ES-I3 (cell line): ENCODE results near the gene MRGPRX2.

Experiments used
- H3K36me3 ChIP-seq: 2 replicates; pipeline ENCODE4 v1.6.1; 2013; ENCODE audit warnings: mild to moderate bottlenecking, low read length, control low read depth, moderate library complexity; ENCODE audit not compliant: insufficient read depth
- H3K4me1 ChIP-seq: 2 replicates; pipeline ENCODE4 v1.6.1; 2013; ENCODE audit warnings: mild to moderate bottlenecking, control low read depth, low read length; ENCODE audit not compliant: insufficient read depth
- H3K9ac ChIP-seq: 2 replicates; pipeline ENCODE4 v1.6.1; 2013; ENCODE audit warnings: low read depth, mild to moderate bottlenecking, low read length, moderate library complexity
- H3K9me3 ChIP-seq: 2 replicates; pipeline ENCODE4 v1.6.1; 2013; ENCODE audit warnings: mild to moderate bottlenecking, low read length, moderate library complexity; ENCODE audit not compliant: control insufficient read depth, insufficient read depth

MRGPRX2 gene

DNA sequence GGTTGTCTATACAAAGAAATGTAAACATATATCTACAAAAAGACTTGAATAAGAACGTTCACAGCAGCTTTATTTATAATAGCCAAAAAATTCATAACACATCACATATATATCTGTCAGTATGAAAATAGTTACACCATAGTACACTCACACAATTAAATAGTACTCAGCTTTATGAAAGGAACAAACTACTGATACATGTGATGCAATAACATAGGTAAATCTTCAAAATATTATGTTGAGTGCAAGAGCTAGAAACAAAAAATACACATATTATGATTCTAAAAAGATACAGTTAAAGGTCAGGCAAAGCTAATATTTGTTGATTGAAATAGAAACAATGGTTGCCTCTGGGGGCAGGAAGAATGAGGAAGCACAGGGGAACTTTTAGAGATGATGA lies 6.6 kb downstream of the MRGPRX2 start:
- H3K9me3 ChIP-seq, result no peaks in the 10 kb centered on the region
- no peak overlapping the region for H3K9ac ChIP-seq
- H3K36me3 ChIP-seq, result no peaks in the 10 kb centered on the region
- H3K4me1 ChIP-seq, result no peaks in the 10 kb centered on the region

DNA sequence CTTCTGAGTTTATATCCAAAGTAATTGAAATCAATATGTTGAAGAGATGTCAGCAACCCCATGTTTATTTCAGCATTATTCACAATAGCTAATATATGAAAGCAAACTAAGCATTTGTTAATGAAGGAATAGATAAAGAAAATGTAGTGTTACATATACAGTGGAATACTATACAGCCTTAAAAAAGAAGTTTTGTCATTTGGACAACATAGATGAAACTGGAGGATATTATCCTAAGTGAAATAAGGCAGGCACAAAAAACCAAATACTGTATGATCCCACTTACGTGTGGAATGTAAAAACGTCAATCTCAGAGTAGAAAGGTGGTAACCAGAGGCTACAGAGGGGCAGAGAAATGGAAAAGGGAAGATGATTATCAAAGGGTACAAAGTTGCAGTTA lies 10.2 kb downstream of the MRGPRX2 start:
- no peaks in the 10 kb centered on the region for H3K9me3 ChIP-seq
- no peak overlapping the region for H3K9ac ChIP-seq
- H3K4me1 ChIP-seq, result no peaks in the 10 kb centered on the region
- H3K36me3 ChIP-seq, result no peaks in the 10 kb centered on the region

DNA sequence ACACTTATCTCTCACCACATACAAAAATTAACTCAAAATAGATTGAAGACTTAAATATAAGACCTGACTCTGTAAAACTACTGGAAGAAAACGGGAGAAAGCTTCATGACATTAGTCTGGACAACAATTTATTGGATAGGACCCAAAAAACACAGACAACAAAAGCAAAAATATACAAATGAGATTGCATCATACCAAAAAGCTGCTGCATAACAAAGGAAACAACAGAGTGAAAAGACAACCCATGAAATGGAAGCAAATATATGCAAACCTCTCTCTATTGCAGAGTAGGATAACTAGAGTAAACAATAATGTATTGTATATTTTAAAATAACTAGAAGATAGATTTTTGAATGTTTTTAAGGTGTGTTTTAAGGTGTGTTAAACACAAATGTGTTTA lies 11.2 kb downstream of the MRGPRX2 start:
- H3K9me3 ChIP-seq, result no peaks in the 10 kb centered on the region
- no peaks in the 10 kb centered on the region for H3K4me1 ChIP-seq
- H3K9ac ChIP-seq, result no peak overlapping the region

DNA sequence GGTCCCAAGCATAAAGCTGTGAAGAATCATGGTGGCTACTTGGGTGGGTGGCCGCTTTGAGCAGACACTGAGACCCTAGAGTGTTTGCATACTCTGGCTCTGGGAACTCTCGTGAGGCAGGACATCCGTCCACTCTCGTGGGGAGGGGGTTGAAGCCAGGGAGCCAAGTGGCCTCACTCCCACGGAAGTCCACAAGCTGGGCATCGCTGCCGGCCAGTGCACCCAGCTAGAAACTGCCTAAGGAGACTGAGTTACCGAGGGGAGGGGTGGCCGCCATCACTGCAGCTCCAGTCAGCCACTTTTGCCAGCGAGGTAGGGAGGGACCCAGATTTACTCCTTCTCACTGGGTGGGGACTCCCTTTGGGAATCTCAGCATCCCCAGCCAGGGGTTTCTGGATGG lies 20.5 kb downstream of the MRGPRX2 start:
- H3K36me3 ChIP-seq, result no peaks in the 10 kb centered on the region
- H3K9me3 ChIP-seq, result no peaks in the 10 kb centered on the region
- no peak overlapping the region for H3K9ac ChIP-seq
- H3K4me1 ChIP-seq, result no peaks in the 10 kb centered on the region

More for the DNA sequence above, 11.2 kb downstream of the MRGPRX2 start:
- H3K36me3 ChIP-seq, result no peaks in the 10 kb centered on the region

DNA sequence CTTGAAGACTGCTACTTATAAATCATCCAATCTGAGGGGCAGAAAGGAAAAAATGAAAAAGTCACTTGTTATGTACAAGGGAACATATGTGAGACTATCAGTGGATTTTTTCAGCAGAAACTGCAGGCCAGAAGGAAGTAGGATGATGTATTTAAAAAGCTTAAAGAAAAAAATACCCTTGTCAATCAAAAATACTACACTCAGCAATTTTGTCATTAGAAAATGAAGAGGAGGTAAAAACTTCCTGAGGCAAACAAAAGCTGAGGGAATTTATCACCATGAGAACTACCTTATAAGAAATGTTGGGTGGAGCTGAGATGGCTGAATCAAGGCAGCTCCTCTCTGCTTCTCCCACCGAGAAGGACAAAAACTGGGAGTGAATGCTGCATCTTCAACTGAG lies 21.1 kb downstream of the MRGPRX2 start:
- Histone ChIP-seq H3K4me1 (no peaks in the 10 kb centered on the region), H3K9ac (no peak overlapping the region), H3K36me3 (no peaks in the 10 kb centered on the region), H3K9me3 (no peaks in the 10 kb centered on the region)

DNA sequence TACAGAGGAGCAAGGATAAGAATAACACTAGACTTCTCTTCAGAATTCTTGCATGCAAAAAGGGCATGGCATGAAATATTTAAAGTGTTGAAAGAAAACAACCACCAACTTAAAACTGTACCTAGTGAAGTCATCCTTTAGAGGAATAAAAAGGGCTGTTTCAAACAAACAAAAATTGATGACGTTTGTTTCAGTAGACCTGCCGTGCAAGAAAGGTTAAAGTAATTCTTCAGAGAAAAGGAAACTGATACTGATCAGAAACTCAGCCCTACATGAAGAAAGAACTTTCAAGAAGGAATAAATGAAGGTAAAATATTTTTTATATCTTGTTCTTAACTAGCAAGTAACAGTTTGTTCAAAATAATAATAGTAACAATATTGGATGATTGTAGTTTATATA lies 27.5 kb downstream of the MRGPRX2 start:
- Histone ChIP-seq H3K9ac (no peak overlapping the region), H3K36me3 (no peaks in the 10 kb centered on the region), H3K4me1 (no peaks in the 10 kb centered on the region), H3K9me3 (no peaks in the 10 kb centered on the region)

DNA sequence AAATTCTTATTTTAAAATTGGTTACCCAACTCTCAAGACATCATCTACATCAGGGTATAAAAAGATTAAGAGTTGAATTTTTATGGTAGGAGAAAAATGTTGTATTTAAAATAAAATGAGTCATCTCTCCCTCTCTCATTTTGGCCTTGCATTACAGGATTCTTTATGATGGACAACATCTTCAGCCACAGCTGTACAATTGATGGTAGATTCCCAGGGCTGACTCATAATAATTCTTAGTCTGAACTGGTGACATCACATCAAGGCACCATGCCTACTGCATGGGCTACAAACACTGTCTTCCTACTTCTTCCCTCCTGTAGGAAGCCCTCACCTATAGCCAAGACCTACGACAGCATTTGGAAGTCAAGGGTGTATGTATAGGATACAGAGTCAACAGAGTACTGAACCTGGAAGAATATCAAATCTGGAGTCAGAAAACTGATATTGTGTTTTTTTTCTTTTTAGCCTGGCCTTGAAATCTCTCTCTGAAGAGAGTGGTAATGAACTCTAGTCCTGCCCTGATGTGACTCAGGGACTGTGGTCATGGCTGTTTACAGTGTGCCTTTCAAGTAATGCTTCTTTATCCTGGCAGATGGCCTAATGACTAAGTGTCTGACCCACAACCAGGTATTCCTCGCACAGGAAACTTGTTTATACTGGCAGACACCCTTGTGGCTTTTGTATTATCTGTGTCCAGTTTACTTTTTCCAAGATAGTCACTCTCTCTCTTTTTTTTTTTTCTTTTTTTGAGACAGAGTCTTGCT lies 32.5 kb downstream of the MRGPRX2 start:
- Histone ChIP-seq H3K36me3 (no peaks in the 10 kb centered on the region), H3K9ac (no peak overlapping the region), H3K4me1 (no peaks in the 10 kb centered on the region), H3K9me3 (no peaks in the 10 kb centered on the region)

DNA sequence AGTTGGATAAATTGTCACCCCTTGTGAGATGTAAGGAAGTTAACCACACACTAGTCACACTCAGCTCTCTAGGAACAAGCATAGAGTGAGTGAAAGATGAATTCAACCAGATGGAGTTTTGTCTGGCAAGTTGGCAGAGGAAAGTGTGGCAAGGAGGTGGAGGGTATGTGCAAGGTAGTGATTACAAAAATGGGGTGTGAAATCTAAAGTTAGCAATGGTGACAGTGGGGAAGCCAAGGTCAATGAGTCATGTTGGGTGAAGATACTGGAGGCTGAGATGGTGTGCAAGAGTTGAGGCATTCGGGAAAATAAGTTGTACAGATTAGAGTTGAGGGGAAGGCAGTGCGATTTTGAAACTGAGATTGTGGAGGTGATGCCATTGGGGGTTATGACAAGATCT lies 33.7 kb downstream of the MRGPRX2 start:
- Histone ChIP-seq H3K9ac (no peak overlapping the region), H3K9me3 (no peaks in the 10 kb centered on the region), H3K36me3 (no peaks in the 10 kb centered on the region), H3K4me1 (no peaks in the 10 kb centered on the region)

DNA sequence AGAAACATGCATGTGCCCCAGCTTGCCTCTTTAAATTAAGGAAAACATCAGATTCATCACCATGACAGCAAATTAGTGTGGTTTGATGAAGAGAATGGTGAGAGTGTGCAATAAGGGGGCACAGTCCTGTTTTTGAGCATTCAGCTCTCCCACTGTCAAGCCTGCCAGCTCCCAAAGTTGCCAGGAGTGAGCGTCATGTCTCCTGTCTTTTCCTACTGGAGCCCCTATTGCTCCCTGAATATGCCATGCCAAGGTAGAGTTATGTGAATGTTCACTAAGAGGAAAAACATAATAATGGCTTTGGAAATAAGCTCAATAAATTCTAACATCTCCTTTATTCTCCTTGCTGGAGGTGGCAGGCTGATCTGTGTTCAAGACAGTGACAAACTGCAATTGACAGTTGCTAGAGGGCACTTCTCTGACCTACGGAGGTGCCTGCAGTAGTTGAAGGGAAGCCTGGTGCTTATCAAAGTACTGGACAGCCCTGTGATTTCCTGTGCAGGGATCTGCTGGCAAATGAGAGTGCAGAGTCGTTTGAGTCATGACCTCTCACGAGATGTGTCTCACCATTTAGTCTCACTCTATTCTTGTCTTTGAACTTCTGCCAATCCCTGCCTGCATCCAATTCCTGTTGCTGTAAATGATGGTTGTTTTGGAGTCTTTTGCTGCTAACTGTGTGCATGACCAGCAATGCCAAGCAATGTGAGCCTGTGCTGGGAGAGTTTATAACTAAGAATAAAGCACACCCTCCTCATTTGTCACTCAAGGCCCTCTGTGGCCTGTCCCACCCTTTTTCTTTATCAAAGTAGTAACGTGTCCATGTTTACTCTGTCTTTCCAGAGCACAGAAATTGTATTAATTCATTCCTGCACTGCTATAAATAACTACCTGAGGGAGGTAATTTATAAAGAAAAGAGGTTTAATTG lies 34.8 kb downstream of the MRGPRX2 start:
- no peaks in the 10 kb centered on the region for H3K4me1 ChIP-seq
- H3K9me3 ChIP-seq, result no peaks in the 10 kb centered on the region
- H3K9ac ChIP-seq, result no peak overlapping the region
- H3K36me3 ChIP-seq, result no peaks in the 10 kb centered on the region

DNA sequence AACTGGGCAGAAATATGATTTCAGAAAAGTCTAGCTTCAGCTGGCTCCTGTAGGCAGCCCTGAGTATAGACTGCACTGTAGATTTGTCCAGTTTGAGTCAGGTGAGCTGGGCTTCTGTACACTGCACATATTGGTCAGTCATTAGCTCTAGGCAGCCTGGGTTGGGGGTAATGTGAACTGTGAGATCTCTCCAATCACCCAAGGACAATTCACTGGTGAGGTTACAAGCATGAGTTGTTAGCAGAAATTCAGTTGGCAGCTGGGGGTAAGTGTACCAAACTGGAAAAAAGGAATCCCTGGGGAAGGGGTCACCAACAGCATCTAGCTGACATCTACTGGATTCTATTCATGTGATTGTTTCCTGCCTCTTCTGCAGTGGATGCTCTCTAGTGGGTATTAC lies 39.7 kb downstream of the MRGPRX2 start:
- no peaks in the 10 kb centered on the region for H3K4me1 ChIP-seq
- no peak overlapping the region for H3K9ac ChIP-seq
- H3K36me3 ChIP-seq, result no peaks in the 10 kb centered on the region
- no peaks in the 10 kb centered on the region for H3K9me3 ChIP-seq

DNA sequence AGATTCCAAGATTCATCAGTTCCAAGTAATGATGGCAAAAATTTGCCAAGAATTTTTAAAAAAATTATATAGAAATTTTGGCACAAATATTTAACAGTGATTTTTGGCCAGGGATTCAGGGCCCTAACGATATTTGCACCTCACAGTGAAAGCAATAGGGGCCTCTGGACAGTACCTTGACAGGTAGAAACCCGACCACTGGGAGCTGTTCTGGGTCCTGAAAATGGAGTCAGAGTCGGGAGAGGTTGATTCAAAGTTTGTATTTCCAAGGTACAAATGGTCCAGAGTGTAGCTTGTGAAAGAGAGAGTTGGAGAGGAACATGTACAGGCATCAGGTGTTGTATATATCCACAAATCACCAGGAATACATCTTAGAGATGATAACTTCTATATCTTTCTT lies 41.6 kb downstream of the MRGPRX2 start:
- no peak overlapping the region for H3K9ac ChIP-seq
- H3K9me3 ChIP-seq, result no peaks in the 10 kb centered on the region
- H3K4me1 ChIP-seq, result no peaks in the 10 kb centered on the region
- no peaks in the 10 kb centered on the region for H3K36me3 ChIP-seq

DNA sequence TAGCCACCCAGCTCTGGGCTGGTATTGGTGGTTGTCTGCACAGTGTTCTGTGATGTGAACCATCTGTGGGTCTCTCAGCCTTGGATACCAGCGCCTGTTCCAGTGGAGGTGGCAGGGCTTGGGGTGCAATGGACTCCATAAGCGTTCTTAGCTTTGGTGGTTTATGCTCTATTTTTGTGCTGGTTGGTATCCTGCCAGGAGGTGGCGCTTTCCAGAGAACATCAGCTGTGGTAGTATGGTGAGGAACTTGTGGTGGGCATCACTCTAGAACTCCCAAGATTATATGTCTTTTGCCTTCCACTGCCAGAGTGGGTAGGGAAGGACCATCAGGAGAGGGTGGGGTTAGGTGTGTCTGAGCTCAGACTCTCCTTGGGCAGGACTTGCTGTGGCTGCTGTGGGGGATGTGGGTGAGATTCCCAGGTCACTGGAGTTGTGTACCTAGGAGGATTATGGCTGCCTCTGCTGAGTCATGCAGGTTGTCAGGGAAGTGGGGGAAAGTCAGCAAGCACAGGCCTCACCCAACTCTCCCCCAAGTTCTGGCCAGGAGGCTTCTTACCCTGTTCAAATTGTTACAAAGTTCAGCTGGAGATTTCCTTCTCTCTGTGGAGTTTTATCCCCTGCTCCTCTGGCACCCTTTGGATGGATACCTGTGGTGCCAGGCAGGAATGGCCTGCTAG lies 47.2 kb downstream of the MRGPRX2 start:
- Histone ChIP-seq H3K36me3 (no peaks in the 10 kb centered on the region), H3K9me3 (no peaks in the 10 kb centered on the region), H3K4me1 (no peaks in the 10 kb centered on the region), H3K9ac (no peak overlapping the region)

DNA sequence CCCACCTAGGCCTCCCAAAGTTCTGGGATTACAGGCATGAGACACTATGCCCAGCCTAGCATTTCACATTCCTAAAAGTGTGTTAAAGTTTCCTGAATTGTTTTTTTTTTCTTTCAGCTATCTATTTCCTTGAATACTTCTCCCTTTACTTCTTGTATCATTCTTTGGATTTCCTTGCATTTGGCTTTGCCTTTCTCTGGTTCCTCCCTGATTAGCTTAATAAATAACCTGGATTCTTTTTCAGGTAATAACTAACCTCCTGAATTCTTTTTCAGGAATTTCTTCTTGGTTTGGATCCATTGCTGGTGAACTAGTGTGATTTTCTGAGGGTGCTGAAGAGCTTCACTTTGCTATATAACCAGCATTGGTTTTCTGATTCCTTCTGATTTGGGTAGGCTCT lies 47.9 kb downstream of the MRGPRX2 start:
- H3K9me3 ChIP-seq, result no peaks in the 10 kb centered on the region
- H3K9ac ChIP-seq, result no peak overlapping the region
- H3K36me3 ChIP-seq, result no peaks in the 10 kb centered on the region
- no peaks in the 10 kb centered on the region for H3K4me1 ChIP-seq
